GM19438 (cell line): ENCODE data around the gene FN3K.

Source experiments
- ATAC-seq: cut with Tn5 transposase; IDR thresholded peaks from one replicate; pipeline ENCODE4 v1.9.1; 2021; ENCODE audit warnings: low read depth; ENCODE audit not compliant: unreplicated experiment

FN3K gene

GRCh38 chr17:82791532-82791931, 56.1 kb downstream of the FN3K start:
- ATAC-seq, result no peak

- ATAC-seq, result no peak
Observed at GRCh38 chr17:82793974-82794630, 58.7 kb downstream of the FN3K start.

GRCh38 chr17:82794781-82795482, 59.5 kb downstream of the FN3K start:
- ATAC-seq, result no peak

- no peak for ATAC-seq
Observed at GRCh38 chr17:82795615-82796014, 60.2 kb downstream of the FN3K start.

- ATAC-seq, result no peak
Observed at GRCh38 chr17:82797061-82797460, 61.6 kb downstream of the FN3K start.

- no peak for ATAC-seq
Observed at GRCh38 chr17:82798752-82799151, 63.3 kb downstream of the FN3K start.

- ATAC-seq, result no peak
Observed at GRCh38 chr17:82799591-82799990, 64.2 kb downstream of the FN3K start.
